K562 (cell line): ENCODE data around the gene HSPE1. TPM values are rescaled to one million over a fixed set of nuclear protein-coding genes. Genes with fewer than 3 reads are reported as not detected.
A peak's percentile ranks its signal among the peaks of the same experiment; 100 is the strongest.

Experiments
- AFF1 ChIP-seq, 2 experiments: fragments of 450-650 bp; IDR thresholded peaks; 2 replicates each; pipeline ENCODE4 v1.6.1; 2018; ENCODE audit warnings: mild to moderate bottlenecking in 2 of 2, low read depth in 1 of 2; ENCODE audit not compliant: partially characterized antibody in 2 of 2
- ARID1B ChIP-seq: fragments of 450-650 bp; IDR thresholded peaks from 2 replicates; pipeline ENCODE4 v1.6.1; 2016; ENCODE audit warnings: antibody characterized with exemption, mild to moderate bottlenecking, inconsistent platforms
- BCLAF1 ChIP-seq, 2 experiments: fragments of 450-650 bp in 1 of 2; IDR thresholded peaks; 2 replicates each; pipeline ENCODE4 v1.6.1; 2011 to 2017; ENCODE audit warnings: low read depth in 2 of 2, antibody characterized with exemption in 1 of 2, borderline replicate concordance in 1 of 2, low read length in 1 of 2, mild to moderate bottlenecking in 1 of 2, mixed read lengths in 1 of 2; ENCODE audit not compliant: control insufficient read depth in 1 of 2
- EGR1 ChIP-seq: fragments of 450-650 bp; conservative IDR thresholded peaks from 2 replicates; pipeline ENCODE4 v1.6.1; 2017; ENCODE audit warnings: mild to moderate bottlenecking
- ELF4 ChIP-seq: fragments of 450-650 bp; formaldehyde crosslinking; IDR thresholded peaks from 2 replicates; pipeline ENCODE4 v1.4.0; 2022; ENCODE audit warnings: missing genetic modification characterization
- FOS ChIP-seq: IDR thresholded peaks from 3 replicates; pipeline ENCODE4 v1.6.1; 2011; ENCODE audit not compliant: insufficient read length; ENCODE audit errors: extremely low read depth
- HOMEZ ChIP-seq: fragments of 250-450 bp; sonication (Bioruptor Pico); IDR thresholded peaks from 2 replicates; pipeline ENCODE4 v1.4.0; 2020; ENCODE audit warnings: mild to moderate bottlenecking, moderate library complexity
- KDM4B ChIP-seq, 2 experiments: fragments of 450-650 bp in 1 of 2; sonication (generic) in 1 of 2; IDR thresholded peaks; 2 replicates each; pipeline ENCODE4 v1.6.1; 2016 to 2017; ENCODE audit warnings: borderline replicate concordance in 2 of 2, antibody characterized with exemption in 1 of 2, low read depth in 1 of 2, mild to moderate bottlenecking in 1 of 2
- NR2C1 ChIP-seq, 2 experiments: fragments of 450-650 bp; IDR thresholded peaks; 2 replicates each; pipeline ENCODE4 v1.6.1; 2017; ENCODE audit warnings: mild to moderate bottlenecking in 2 of 2, antibody characterized with exemption in 1 of 2, inconsistent platforms in 1 of 2, missing compliant biosample characterization in 1 of 2, missing genetic modification characterization in 1 of 2
- NR4A1 ChIP-seq, 2 experiments: fragments of 250-450 bp in 1 of 2; fragments of 450-650 bp in 1 of 2; sonication (Bioruptor Pico) in 1 of 2; IDR thresholded peaks; 2 replicates each; pipeline versions ENCODE4 v1.4.0 to v1.6.1; 2016 to 2020; ENCODE audit warnings: mild to moderate bottlenecking in 2 of 2, missing compliant biosample characterization in 1 of 2, missing genetic modification characterization in 1 of 2, moderate library complexity in 1 of 2
- POLR2H ChIP-seq: IDR thresholded peaks from 2 replicates; pipeline ENCODE4 v1.6.1; 2016; ENCODE audit warnings: missing genetic modification characterization, low read depth, mild to moderate bottlenecking, control low read depth, missing compliant biosample characterization, moderate library complexity
- STAT5A ChIP-seq: IDR thresholded peaks from 2 replicates; pipeline ENCODE4 v1.6.1; 2012; ENCODE audit warnings: low read length, inconsistent platforms, borderline replicate concordance
- STAT5B ChIP-seq: fragments of 250-450 bp; sonication (Bioruptor Pico); IDR thresholded peaks from 2 replicates; pipeline ENCODE4 v1.8.0; 2021; ENCODE audit warnings: mild to moderate bottlenecking, inconsistent platforms
- TAF7 ChIP-seq: fragments of 450-650 bp; IDR thresholded peaks from 2 replicates; pipeline ENCODE4 v1.6.1; 2016; ENCODE audit warnings: missing genetic modification characterization, missing compliant biosample characterization
- ZNF224 ChIP-seq: sonication (generic); formaldehyde crosslinking; IDR thresholded peaks from 2 replicates; pipeline ENCODE4 v1.8.0; 2022; ENCODE audit warnings: mild to moderate bottlenecking, missing genetic modification reagents
- ZNF57 ChIP-seq: fragments of 450-650 bp; formaldehyde crosslinking; IDR thresholded peaks from 2 replicates; pipeline ENCODE4 v1.4.0; 2020; ENCODE audit warnings: mild to moderate bottlenecking, moderate library complexity
- ZNF589 ChIP-seq: fragments of 200-800 bp; sonication (Bioruptor generic); IDR thresholded peaks from 2 replicates; pipeline ENCODE4 v1.6.1; 2016; ENCODE audit warnings: low read depth, missing genetic modification characterization, missing compliant biosample characterization
- ZNF830 ChIP-seq: fragments of 250-450 bp; sonication (Bioruptor Pico); IDR thresholded peaks from 2 replicates; pipeline ENCODE4 v1.5.0; 2021; ENCODE audit warnings: mild to moderate bottlenecking
- polyA plus RNA-seq, 8 experiments: library from polyadenylated mRNA; depleted of rRNA in 4 of 8; stranded (reverse) in 5 of 8; unstranded in 3 of 8; fragments of >200 nt; fragmentation: Nextera tagmentation in 2 of 8; fragmentation: Illumina TruSeq in 1 of 8; extraction: Ambion mirVana in 2 of 8; extraction: Trizol in 1 of 8; gene quantifications; 2 replicates each; pipeline versions ENCODE4 v1.2.1 to v1.2.3, GENCODE V29; 2011 to 2014; ENCODE audit warnings: inconsistent platforms in 1 of 8, missing spikeins in 1 of 8
- total RNA-seq, 7 experiments: library from RNA; depleted of rRNA in 6 of 7; stranded (reverse); fragments of >200 nt in 6 of 7; fragmentation: Illumina TruSeq in 2 of 7; extraction: Trizol in 2 of 7; gene quantifications; 2 replicates each; pipeline versions ENCODE4 v1.2.1 to v1.2.3, GENCODE V29; 2011 to 2021; ENCODE audit warnings: low replicate concordance in 1 of 7

Gene HSPE1
- total and polyA plus RNA-seq, 9 of the 15 experiments (the other 6 are each of a cell fraction or from before 2014, with no cell fraction given), result 223 to 1,007 (median 612) TPM

GRCh38 chr2:197453123-197453913, 46.9 kb upstream of the HSPE1 start, which contains the start of gene COQ10B (continued):
- TF ChIP-seq STAT5B (CRISPR knock-in tag) (no peak), EGR1 (0 out of 2 replicates have a peak, but pooled peaks have one; percentile 9), ZNF589 (CRISPR knock-in tag) (0 out of 2 replicates have a peak, but pooled peaks have one; percentile 61), ZNF57 (no peak), ZNF830 (CRISPR knock-in tag) (no peak), ZNF224 (CRISPR knock-in tag) (no peak), BCLAF1 (IDR thresholded peaks at IDR 0.05; ENCODE audit: borderline replicate concordance in 1 of 2, control insufficient read depth in 1 of 2, low read depth in 2 of 2, low read length in 1 of 2) (no peak), NR4A1 (CRISPR knock-in tag; IDR thresholded peaks at IDR 0.05) (no peak), NR4A1 (tag; IDR thresholded peaks at IDR 0.05) (no peak), NR2C1 (IDR thresholded peaks at IDR 0.05) (peak; percentile 48), NR2C1 (tag; IDR thresholded peaks at IDR 0.05) (no peak), ARID1B (peak; percentile 35; the same call in 1 of the 2 replicates), FOS (peak; percentile 70), KDM4B (IDR thresholded peaks at IDR 0.05; ENCODE audit: borderline replicate concordance in 2 of 2, low read depth in 1 of 2) (peak in 1 of 2 experiments; percentile 41; a peak in 1 of 4 replicates), HOMEZ (no peak), ELF4 (CRISPR knock-in tag) (no peak), AFF1 (IDR thresholded peaks at IDR 0.05; ENCODE audit: low read depth in 1 of 2, partially characterized antibody in 2 of 2) (peak in 1 of 2 experiments; percentile 13), STAT5A (no peak), TAF7 (tag) (peak; percentile 80), POLR2H (tag) (peak; percentile 82)
